ENCODE data around the gene VPS4B. TPM values are rescaled to one million over a fixed set of nuclear protein-coding genes. Genes with fewer than 3 reads are reported as not detected.

The VPS4B gene
- total and polyA plus RNA-seq, 2 donors (not counting 3 experiments of a cell fraction or from before 2014, with no cell fraction given), result 10.5 to 54.7 TPM

DNA sequence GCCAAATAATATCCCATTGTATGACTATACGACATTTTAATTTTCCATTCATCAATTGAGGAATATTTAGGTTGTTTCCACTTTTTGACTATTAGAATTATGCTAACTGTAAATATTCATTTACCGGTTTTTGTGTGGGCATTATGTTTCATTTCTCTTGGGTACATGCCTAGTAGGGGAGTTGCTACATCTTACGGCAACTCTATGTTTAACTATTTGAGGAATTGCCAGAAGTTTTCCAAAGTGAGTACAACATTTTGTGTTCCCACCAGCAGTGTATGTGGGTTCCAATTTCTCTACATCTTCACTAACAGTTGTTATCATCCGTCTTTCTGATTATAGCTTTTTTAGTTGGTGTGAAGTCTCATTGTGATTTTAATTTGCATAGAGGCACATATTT lies 53.7 kb downstream of the VPS4B start:
- Histone ChIP-seq H3K4me1 (ENCODE audit: control insufficient read depth, extremely low read depth, insufficient read depth, low read length) (peaks cover 12% of the 10 kb centered on the region), H4K20me1 (replicated peaks; ENCODE audit: control insufficient read depth, extremely low read depth, insufficient read depth, low read length) (no peaks in the 10 kb centered on the region), H3K36me3 (ENCODE audit: control insufficient read depth in 2 of 2, extremely low read depth in 1 of 2, insufficient read depth in 2 of 2, low read length in 2 of 2) (no peaks in the 10 kb centered on the region), H3K4me3 (replicated peaks in 1 of 3; ENCODE audit: insufficient read depth in 1 of 3, low read depth in 1 of 3, low read length in 3 of 3) (no peak overlapping the region), H3K9ac (replicated peaks; ENCODE audit: extremely low read depth, insufficient read depth, low read length) (no peak overlapping the region), H3K9me1 (replicated peaks; ENCODE audit: control insufficient read depth, extremely low read depth, insufficient read depth, low read length) (no peaks in the 10 kb centered on the region), H3K4me2 (ENCODE audit: insufficient read depth, low read length) (peak overlapping the region; percentile 95), H3K27me3 (ENCODE audit: control insufficient read depth in 2 of 2, insufficient read depth in 2 of 2, low read length in 2 of 2) (no peaks in the 10 kb centered on the region), H3K9me3 (replicated peaks; ENCODE audit: control insufficient read depth, insufficient read depth, low read length) (no peaks in the 10 kb centered on the region), H2AFZ (ENCODE audit: low read depth, low read length) (no peak overlapping the region), H3K79me2 (ENCODE audit: control insufficient read depth, insufficient read depth, low read length) (peaks cover 29% of the 10 kb centered on the region), H3K27ac (ENCODE audit: insufficient read depth, low read depth, low read length) (no peak overlapping the region)
- intact Hi-C loops (cut with micrococcal nuclease) (no loop called here), dilution Hi-C loops (cut with MboI; ENCODE audit: extremely low pct_ligation_motif_present, low sequenced_read_pairs) (no loop called here)
- TF ChIP-seq EZH2 (IDR thresholded peaks at IDR 0.05; ENCODE audit: borderline replicate concordance, low read depth, low read length, severe bottlenecking), result no peak
- TF ChIP-seq, protein P1, sequence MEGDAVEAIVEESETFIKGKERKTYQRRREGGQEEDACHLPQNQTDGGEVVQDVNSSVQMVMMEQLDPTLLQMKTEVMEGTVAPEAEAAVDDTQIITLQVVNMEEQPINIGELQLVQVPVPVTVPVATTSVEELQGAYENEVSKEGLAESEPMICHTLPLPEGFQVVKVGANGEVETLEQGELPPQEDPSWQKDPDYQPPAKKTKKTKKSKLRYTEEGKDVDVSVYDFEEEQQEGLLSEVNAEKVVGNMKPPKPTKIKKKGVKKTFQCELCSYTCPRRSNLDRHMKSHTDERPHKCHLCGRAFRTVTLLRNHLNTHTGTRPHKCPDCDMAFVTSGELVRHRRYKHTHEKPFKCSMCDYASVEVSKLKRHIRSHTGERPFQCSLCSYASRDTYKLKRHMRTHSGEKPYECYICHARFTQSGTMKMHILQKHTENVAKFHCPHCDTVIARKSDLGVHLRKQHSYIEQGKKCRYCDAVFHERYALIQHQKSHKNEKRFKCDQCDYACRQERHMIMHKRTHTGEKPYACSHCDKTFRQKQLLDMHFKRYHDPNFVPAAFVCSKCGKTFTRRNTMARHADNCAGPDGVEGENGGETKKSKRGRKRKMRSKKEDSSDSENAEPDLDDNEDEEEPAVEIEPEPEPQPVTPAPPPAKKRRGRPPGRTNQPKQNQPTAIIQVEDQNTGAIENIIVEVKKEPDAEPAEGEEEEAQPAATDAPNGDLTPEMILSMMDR (IDR thresholded peaks at IDR 0.05; ENCODE audit: extremely low read depth in 1 of 2, insufficient read depth in 1 of 2, low read depth in 1 of 2, low read length in 2 of 2), result no peak
- TF ChIP-seq, protein P2, sequence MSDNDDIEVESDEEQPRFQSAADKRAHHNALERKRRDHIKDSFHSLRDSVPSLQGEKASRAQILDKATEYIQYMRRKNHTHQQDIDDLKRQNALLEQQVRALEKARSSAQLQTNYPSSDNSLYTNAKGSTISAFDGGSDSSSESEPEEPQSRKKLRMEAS (IDR thresholded peaks at IDR 0.05; ENCODE audit: insufficient read depth, insufficient read length), result no peak
- ChIA-PET POLR2A (no interaction called here), CTCF (no interaction called here)
- BruUV-seq (replicated peaks), result no TSS peak
- FAIRE-seq (no peak), DNase-seq (ENCODE audit: low read depth, low spot score) (no peak)
